Neutrophil (primary cell): ENCODE measurements around the gene PAMR1.

Experiments
- H3K27ac ChIP-seq: fragments of 200-600 bp; sonication (generic); 2 replicates; pipeline ENCODE4 v1.5.1; 2016; ENCODE audit warnings: mild to moderate bottlenecking, moderate library complexity
- H3K27me3 ChIP-seq: fragments of 200-600 bp; sonication (generic); 2 replicates; pipeline ENCODE4 v1.6.0; 2016; ENCODE audit warnings: mild to moderate bottlenecking
- H3K36me3 ChIP-seq: fragments of 200-600 bp; sonication (generic); 2 replicates; pipeline ENCODE4 v1.5.1; 2017
- H3K4me1 ChIP-seq, 2 experiments: fragments of 200-600 bp in 1 of 2; sonication (generic) in 1 of 2; 1 replicate in 1 of 2; 2 replicates in 1 of 2; pipeline versions ENCODE4 v1.5.1 to v1.6.1; 2013 to 2016; ENCODE audit warnings: low read depth in 1 of 2, low read length in 1 of 2, mild to moderate bottlenecking in 1 of 2, moderate library complexity in 1 of 2; ENCODE audit not compliant: control insufficient read depth in 1 of 2, insufficient read depth in 1 of 2
- H3K4me3 ChIP-seq, 2 experiments: fragments of 200-600 bp in 1 of 2; sonication (generic) in 1 of 2; 1 replicate in 1 of 2; 2 replicates in 1 of 2; pipeline ENCODE4 v1.5.1; 2013 to 2016; ENCODE audit warnings: low read depth in 1 of 2, low read length in 1 of 2, mild to moderate bottlenecking in 1 of 2, moderate library complexity in 1 of 2
- H3K9me3 ChIP-seq: fragments of 200-600 bp; sonication (generic); 2 replicates; pipeline ENCODE4 v1.5.1; 2016
- TF ChIP-seq, protein P1 (sequence below): fragments of 200-600 bp; sonication (generic); IDR thresholded peaks from 2 replicates; pipeline ENCODE4 v1.5.1; 2016; ENCODE audit warnings: antibody characterized with exemption

Gene PAMR1

DNA sequence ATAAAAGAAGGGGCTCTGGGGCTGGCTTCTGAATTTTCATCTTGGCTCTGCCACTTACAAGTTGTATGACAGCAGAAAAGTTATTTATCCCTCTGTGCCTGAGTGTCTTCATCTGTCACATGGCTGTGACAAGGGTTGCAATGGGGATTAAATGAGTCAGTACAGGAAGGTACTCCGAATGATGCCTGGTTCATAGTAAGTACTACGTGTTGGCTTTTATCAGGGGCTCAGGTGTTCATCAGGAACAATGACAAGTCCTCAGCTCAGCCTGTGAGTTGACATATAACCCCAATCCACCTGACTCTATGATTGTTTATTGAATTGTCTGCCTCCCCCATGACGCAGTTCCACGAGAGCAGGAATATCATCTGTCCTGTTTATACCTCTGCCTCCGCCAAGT is 45.7 kb downstream of the PAMR1 start:
- TF ChIP-seq, protein P1, sequence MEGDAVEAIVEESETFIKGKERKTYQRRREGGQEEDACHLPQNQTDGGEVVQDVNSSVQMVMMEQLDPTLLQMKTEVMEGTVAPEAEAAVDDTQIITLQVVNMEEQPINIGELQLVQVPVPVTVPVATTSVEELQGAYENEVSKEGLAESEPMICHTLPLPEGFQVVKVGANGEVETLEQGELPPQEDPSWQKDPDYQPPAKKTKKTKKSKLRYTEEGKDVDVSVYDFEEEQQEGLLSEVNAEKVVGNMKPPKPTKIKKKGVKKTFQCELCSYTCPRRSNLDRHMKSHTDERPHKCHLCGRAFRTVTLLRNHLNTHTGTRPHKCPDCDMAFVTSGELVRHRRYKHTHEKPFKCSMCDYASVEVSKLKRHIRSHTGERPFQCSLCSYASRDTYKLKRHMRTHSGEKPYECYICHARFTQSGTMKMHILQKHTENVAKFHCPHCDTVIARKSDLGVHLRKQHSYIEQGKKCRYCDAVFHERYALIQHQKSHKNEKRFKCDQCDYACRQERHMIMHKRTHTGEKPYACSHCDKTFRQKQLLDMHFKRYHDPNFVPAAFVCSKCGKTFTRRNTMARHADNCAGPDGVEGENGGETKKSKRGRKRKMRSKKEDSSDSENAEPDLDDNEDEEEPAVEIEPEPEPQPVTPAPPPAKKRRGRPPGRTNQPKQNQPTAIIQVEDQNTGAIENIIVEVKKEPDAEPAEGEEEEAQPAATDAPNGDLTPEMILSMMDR = no peak
- Histone ChIP-seq H3K9me3 (no peaks in the 10 kb centered on the region), H3K27me3 (peaks cover 53% of the 10 kb centered on the region), H3K36me3 (no peaks in the 10 kb centered on the region), H3K4me1 (no peaks in the 10 kb centered on the region), H3K4me3 (no peak overlapping the region), H3K27ac (no peak overlapping the region)

DNA sequence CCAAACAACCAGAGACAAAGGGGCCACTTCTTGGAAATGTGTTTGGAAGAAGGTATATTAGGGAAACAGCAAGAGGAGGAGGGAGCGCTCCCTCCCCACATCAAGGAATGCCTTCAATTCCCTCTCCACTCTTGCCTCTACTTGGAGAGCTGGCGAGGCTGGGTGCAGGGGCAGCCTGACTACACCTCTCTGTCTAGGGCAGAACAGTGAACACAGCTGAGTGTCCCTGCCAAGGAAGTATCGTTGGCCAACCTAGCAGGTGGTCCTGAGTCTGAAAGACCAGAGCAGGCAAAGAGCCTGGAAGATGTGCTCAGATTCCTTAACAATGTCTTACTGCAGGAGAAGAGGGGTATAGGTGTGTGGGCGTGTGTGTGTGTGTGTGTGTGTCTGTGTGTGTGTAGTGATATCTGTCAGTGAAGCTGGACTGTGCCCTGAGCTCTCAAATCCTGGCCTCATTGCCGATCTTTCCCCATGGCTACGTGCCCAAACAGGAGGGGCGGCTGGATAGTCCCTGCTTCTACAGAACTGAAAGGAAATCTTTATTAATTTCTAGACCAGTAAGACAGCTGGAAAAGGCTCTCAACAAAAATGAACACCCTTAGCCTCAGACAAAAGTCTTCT is 46.8 kb downstream of the PAMR1 start:
- peaks cover 47% of the 10 kb centered on the region for H3K27me3 ChIP-seq
- H3K27ac ChIP-seq = no peak overlapping the region
- H3K4me1 ChIP-seq = no peaks in the 10 kb centered on the region
- no peaks in the 10 kb centered on the region for H3K36me3 ChIP-seq
- TF ChIP-seq, protein P1 = no peak
- no peaks in the 10 kb centered on the region for H3K9me3 ChIP-seq
- no peak overlapping the region for H3K4me3 ChIP-seq

DNA sequence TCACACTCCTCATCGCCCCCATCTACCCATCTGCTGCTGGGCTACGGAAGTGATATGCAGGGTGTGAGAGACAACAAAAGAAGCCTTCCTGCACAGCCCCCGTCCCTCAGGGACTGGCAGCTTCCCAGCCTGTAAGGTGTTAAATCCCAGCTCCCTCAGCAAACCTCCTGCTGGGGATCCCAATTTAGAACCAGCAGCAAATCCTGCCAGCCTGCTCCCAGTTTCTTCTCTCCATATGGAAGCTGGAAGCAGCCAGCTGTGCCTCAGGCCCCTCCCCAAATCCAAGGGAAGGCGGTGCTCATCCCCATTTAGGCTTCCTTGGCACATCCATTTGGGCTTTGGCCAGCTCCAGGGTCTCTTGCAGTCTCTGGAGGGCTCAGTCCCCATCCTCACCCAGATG is 47.5 kb downstream of the PAMR1 start:
- H3K4me1 ChIP-seq = no peaks in the 10 kb centered on the region
- peaks cover 44% of the 10 kb centered on the region for H3K27me3 ChIP-seq

DNA sequence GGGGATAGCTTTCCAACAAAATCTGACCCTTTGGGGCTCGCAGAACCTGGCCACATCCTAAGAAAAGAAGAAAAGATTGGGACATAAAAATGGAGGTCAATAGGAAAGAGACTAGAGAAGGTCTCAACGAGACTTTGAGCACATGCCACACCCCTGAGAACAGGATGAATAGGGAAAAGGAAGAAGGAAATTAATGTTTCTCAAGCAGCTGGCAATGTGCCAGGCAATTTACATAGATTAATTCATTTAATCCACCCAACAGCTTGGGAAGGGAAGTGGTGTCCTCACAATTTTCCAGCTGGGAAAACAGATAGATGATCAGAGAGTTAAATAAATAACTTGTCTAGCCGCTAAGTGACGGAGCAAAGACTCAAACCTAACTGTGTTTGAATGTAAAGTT is 50.7 kb downstream of the PAMR1 start:
- Histone ChIP-seq H3K9me3 (no peaks in the 10 kb centered on the region), H3K36me3 (no peaks in the 10 kb centered on the region), H3K27me3 (peaks cover 41% of the 10 kb centered on the region), H3K27ac (no peak overlapping the region), H3K4me1 (no peaks in the 10 kb centered on the region), H3K4me3 (no peak overlapping the region)
- TF ChIP-seq, protein P1 = no peak

More for the DNA sequence above, 47.5 kb downstream of the PAMR1 start:
- no peak overlapping the region for H3K27ac ChIP-seq
- H3K36me3 ChIP-seq = no peaks in the 10 kb centered on the region
- H3K9me3 ChIP-seq = no peaks in the 10 kb centered on the region
- H3K4me3 ChIP-seq = no peak overlapping the region
- TF ChIP-seq, protein P1 = no peak

DNA sequence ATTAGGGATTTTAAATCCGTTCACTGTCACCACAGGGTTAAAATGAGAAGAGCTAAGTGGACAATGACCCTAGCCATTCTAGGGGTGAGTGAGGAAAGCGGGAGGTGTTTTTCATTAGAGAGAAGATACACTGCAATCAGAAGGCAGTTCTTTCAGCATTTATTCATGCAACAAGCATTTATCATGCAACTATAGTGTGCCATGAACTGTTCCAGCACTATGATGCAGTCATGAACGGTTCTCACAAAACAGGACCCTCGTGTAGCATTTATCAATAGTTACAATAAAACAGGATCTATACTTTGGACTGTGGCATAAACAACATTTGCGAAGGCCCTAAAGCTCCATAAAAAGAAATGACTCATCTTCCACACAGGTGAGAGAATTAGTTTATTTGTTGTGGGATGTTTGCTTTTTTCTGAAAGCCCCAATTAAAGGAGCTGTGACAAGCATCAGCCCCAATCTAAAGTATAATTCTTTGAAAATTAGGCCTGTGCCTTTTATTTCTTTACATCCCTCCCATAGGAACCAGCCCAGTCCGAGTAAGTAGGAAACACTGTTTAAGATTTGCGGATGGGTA is 51.5 kb downstream of the PAMR1 start:
- Histone ChIP-seq H3K27me3 (peaks cover 42% of the 10 kb centered on the region), H3K4me1 (no peaks in the 10 kb centered on the region)
- TF ChIP-seq, protein P1 = no peak

More for the DNA sequence above, 51.5 kb downstream of the PAMR1 start:
- Histone ChIP-seq H3K36me3 (no peaks in the 10 kb centered on the region), H3K4me3 (no peak overlapping the region), H3K9me3 (no peaks in the 10 kb centered on the region), H3K27ac (no peak overlapping the region)
